A549 (cell line): Measurements from ENCODE around the gene CPSF4. TPM values are rescaled to one million over a fixed set of nuclear protein-coding genes. Genes with fewer than 3 reads are reported as not detected.

Experiments used
- ATOH8 ChIP-seq: fragments of 250-450 bp; sonication (Bioruptor Pico); IDR thresholded peaks from 2 replicates; pipeline ENCODE4 v1.5.0; 2020; ENCODE audit warnings: low read depth, mild to moderate bottlenecking, moderate library complexity
- BCL3 ChIP-seq: fragments of >200 bp; sonication (Bioruptor Twin); formaldehyde crosslinking; IDR thresholded peaks from 3 replicates; pipeline ENCODE4 v1.6.1; 2016
- CBX2 ChIP-seq: fragments of 200-600 bp; sonication (generic); IDR thresholded peaks from 2 replicates; pipeline ENCODE4 v1.6.1; 2016; ENCODE audit warnings: low read depth, mild to moderate bottlenecking, borderline replicate concordance
- CBX8 ChIP-seq: fragments of 200-600 bp; sonication (generic); IDR thresholded peaks from 2 replicates; pipeline ENCODE4 v1.6.1; 2016
- CEBPB ChIP-seq, 2 experiments: fragments of >200 bp in 1 of 2; sonication (Bioruptor Twin) in 1 of 2; formaldehyde crosslinking in 1 of 2; IDR thresholded peaks; 2 replicates each; pipeline ENCODE4 v1.6.1; 2012 to 2016
- CHD2 ChIP-seq: fragments of 150-350 bp; IDR thresholded peaks from 2 replicates; pipeline ENCODE4 v1.6.1; 2014; ENCODE audit warnings: low read length; ENCODE audit not compliant: partially characterized antibody
- E2F6 ChIP-seq: IDR thresholded peaks from 2 replicates; pipeline ENCODE4 v1.6.1; 2012; ENCODE audit warnings: low read depth, borderline replicate concordance
- EHF ChIP-seq: fragments of 250-450 bp; sonication (Bioruptor Pico); IDR thresholded peaks from 2 replicates; pipeline ENCODE4 v1.5.0; 2020; ENCODE audit warnings: mild to moderate bottlenecking
- ELK1 ChIP-seq: fragments of 150-350 bp; IDR thresholded peaks from 2 replicates; pipeline ENCODE4 v1.6.1; 2014; ENCODE audit warnings: low read depth, mild to moderate bottlenecking, low read length
- EP300 ChIP-seq, 2 experiments: fragments of >200 bp; sonication (Bioruptor Twin); formaldehyde crosslinking; IDR thresholded peaks; 2 replicates in 1 of 2; 3 replicates in 1 of 2; pipeline ENCODE4 v1.6.1; 2016 to 2017
- FOSB ChIP-seq: fragments of 250-450 bp; sonication (Bioruptor Pico); IDR thresholded peaks from 2 replicates; pipeline ENCODE4 v1.5.0; 2020; ENCODE audit warnings: mild to moderate bottlenecking, moderate library complexity
- FOSL2 ChIP-seq, 2 experiments: fragments of 450-650 bp in 1 of 2; fragments of >200 bp in 1 of 2; sonication (Bioruptor Twin) in 1 of 2; formaldehyde crosslinking; IDR thresholded peaks; 2 replicates each; pipeline versions ENCODE4 v1.5.0 to v1.6.1; 2016 to 2020; ENCODE audit warnings: mild to moderate bottlenecking in 1 of 2, moderate library complexity in 1 of 2
- FOXS1 ChIP-seq: fragments of 250-450 bp; sonication (Bioruptor Pico); IDR thresholded peaks from 2 replicates; pipeline ENCODE4 v1.5.0; 2020; ENCODE audit warnings: mild to moderate bottlenecking, moderate library complexity
- HDAC2 ChIP-seq: fragments of 200-600 bp; sonication (generic); IDR thresholded peaks from 2 replicates; pipeline ENCODE4 v1.6.1; 2016
- HOXB5 ChIP-seq: fragments of 250-450 bp; sonication (Bioruptor Pico); IDR thresholded peaks from 2 replicates; pipeline ENCODE4 v1.5.0; 2020; ENCODE audit warnings: mild to moderate bottlenecking, moderate library complexity
- JUN ChIP-seq, 2 experiments: fragments of >200 bp; sonication (Bioruptor Twin); formaldehyde crosslinking; IDR thresholded peaks; 2 replicates in 1 of 2; 3 replicates in 1 of 2; pipeline ENCODE4 v1.6.1; 2016 to 2017
- JUNB ChIP-seq: fragments of >200 bp; sonication (Bioruptor Twin); formaldehyde crosslinking; IDR thresholded peaks from 2 replicates; pipeline ENCODE4 v1.6.1; 2016
- KDM1A ChIP-seq: fragments of 200-600 bp; sonication (generic); IDR thresholded peaks from 2 replicates; pipeline ENCODE4 v1.6.1; 2016; ENCODE audit warnings: low read depth, mild to moderate bottlenecking
- KDM5A ChIP-seq: fragments of 200-600 bp; sonication (generic); IDR thresholded peaks from 2 replicates; pipeline ENCODE4 v1.6.1; 2016; ENCODE audit warnings: antibody characterized with exemption, mild to moderate bottlenecking
- MAFK ChIP-seq: fragments of 450-650 bp; IDR thresholded peaks from 2 replicates; pipeline ENCODE4 v1.6.1; 2014; ENCODE audit not compliant: partially characterized antibody
- MAZ ChIP-seq: fragments of 150-350 bp; IDR thresholded peaks from 2 replicates; pipeline ENCODE4 v1.6.1; 2014; ENCODE audit warnings: antibody characterized with exemption, low read depth, low read length, borderline replicate concordance
- MYC ChIP-seq: IDR thresholded peaks from 2 replicates; pipeline ENCODE4 v1.6.1; 2012; ENCODE audit warnings: mild to moderate bottlenecking, inconsistent platforms, low read length, improper control_type of control experiment, borderline replicate concordance
- NFE2L2 ChIP-seq: fragments of 150-350 bp; conservative IDR thresholded peaks from 2 replicates; pipeline ENCODE4 v1.6.1; 2014; ENCODE audit warnings: low read length
- NPAS2 ChIP-seq: fragments of 250-450 bp; sonication (Bioruptor Pico); IDR thresholded peaks from 2 replicates; pipeline ENCODE4 v1.8.0; 2022; ENCODE audit warnings: mild to moderate bottlenecking, moderate library complexity, borderline replicate concordance
- PHF8 ChIP-seq: fragments of 200-600 bp; sonication (generic); IDR thresholded peaks from 2 replicates; pipeline ENCODE4 v1.6.1; 2016; ENCODE audit warnings: low read depth, mild to moderate bottlenecking, antibody characterized with exemption, moderate library complexity, borderline replicate concordance
- POLR2A ChIP-seq: IDR thresholded peaks from 2 replicates; pipeline ENCODE4 v1.6.1; 2012; ENCODE audit warnings: mild to moderate bottlenecking, low read length
- RARB ChIP-seq: fragments of 250-450 bp; sonication (Bioruptor Pico); IDR thresholded peaks from 2 replicates; pipeline ENCODE4 v1.8.0; 2021; ENCODE audit warnings: mild to moderate bottlenecking, moderate library complexity
- RCOR1 ChIP-seq: fragments of 150-350 bp; IDR thresholded peaks from 2 replicates; pipeline ENCODE4 v1.6.1; 2014; ENCODE audit warnings: antibody characterized with exemption, low read length, low read depth
- REST ChIP-seq: fragments of 200-600 bp; sonication (generic); IDR thresholded peaks from 2 replicates; pipeline ENCODE4 v1.6.1; 2016; ENCODE audit warnings: antibody characterized with exemption, mild to moderate bottlenecking, moderate library complexity
- RFX5 ChIP-seq: fragments of 450-650 bp; IDR thresholded peaks from 2 replicates; pipeline ENCODE4 v1.7.1; 2014; ENCODE audit warnings: antibody characterized with exemption, mild to moderate bottlenecking, moderate library complexity
- TFCP2L1 ChIP-seq: fragments of 250-450 bp; sonication (Bioruptor Pico); IDR thresholded peaks from 2 replicates; pipeline ENCODE4 v1.5.0; 2021; ENCODE audit warnings: mild to moderate bottlenecking
- TP53 ChIP-seq: fragments of 250-450 bp; sonication (Bioruptor Pico); IDR thresholded peaks from 2 replicates; pipeline ENCODE4 v1.5.0; 2021; ENCODE audit warnings: mild to moderate bottlenecking, moderate library complexity
- ZC3H11A ChIP-seq: fragments of 450-650 bp; IDR thresholded peaks from 2 replicates; pipeline ENCODE4 v1.6.1; 2014; ENCODE audit warnings: antibody characterized with exemption, mild to moderate bottlenecking
- ZFP36 ChIP-seq: fragments of 450-650 bp; IDR thresholded peaks from 2 replicates; pipeline ENCODE4 v1.6.1; 2014; ENCODE audit warnings: borderline replicate concordance; ENCODE audit not compliant: partially characterized antibody
- ZNF302 ChIP-seq: fragments of 250-450 bp; sonication (Bioruptor Pico); IDR thresholded peaks from 2 replicates; pipeline ENCODE4 v1.9.0; 2021; ENCODE audit warnings: inconsistent platforms, mild to moderate bottlenecking, moderate library complexity
- ZSCAN20 ChIP-seq: fragments of 250-450 bp; sonication (Bioruptor Pico); IDR thresholded peaks from 2 replicates; pipeline ENCODE4 v1.8.0; 2022; ENCODE audit warnings: mild to moderate bottlenecking, moderate library complexity
- polyA plus RNA-seq, 4 experiments: library from polyadenylated mRNA; depleted of rRNA in 3 of 4; stranded (reverse); fragments of >200 nt; fragmentation: RNase III in 1 of 4; extraction: RNeasy Plus Mini Kit Qiagen cat#74134 plus additional on column Dnase treatment in 1 of 4; gene quantifications; 2 replicates in 3 of 4; 3 replicates in 1 of 4; pipeline ENCODE4 v1.2.3, GENCODE V29; 2011 to 2017

CPSF4 gene
- polyA plus RNA-seq, 2 of the 4 experiments (the other 2 are of a cell fraction), result 28.7 to 35.6 TPM

- TF ChIP-seq EHF (CRISPR knock-in tag) (no peak), FOXS1 (CRISPR knock-in tag) (no peak), HDAC2 (no peak), TP53 (CRISPR knock-in tag) (0 out of 2 replicates have a peak, but pooled peaks have one; percentile 29), ZFP36 (no peak), CHD2 (no peak), POLR2A (peak; percentile 55), MAFK (no peak), FOSB (CRISPR knock-in tag) (no peak), BCL3 (peak; percentile 53; the same call in 1 of the 3 replicates), REST (no peak), KDM1A (no peak), EP300 (IDR thresholded peaks at IDR 0.05) (no peak), RARB (CRISPR knock-in tag) (no peak), HOXB5 (CRISPR knock-in tag) (no peak), RFX5 (peak; percentile 73; the same call in 1 of the 2 replicates), ELK1 (no peak), E2F6 (peak; percentile 64; the same call in 1 of the 2 replicates), ZSCAN20 (CRISPR knock-in tag) (no peak), ZC3H11A (no peak), ATOH8 (CRISPR knock-in tag) (no peak), CBX8 (no peak), MYC (0 out of 2 replicates have a peak, but pooled peaks have one; percentile 40), PHF8 (peak; percentile 59; the same call in 1 of the 2 replicates), TFCP2L1 (CRISPR knock-in tag) (no peak), FOSL2 (IDR thresholded peaks at IDR 0.05) (no peak), FOSL2 (CRISPR knock-in tag; IDR thresholded peaks at IDR 0.05) (0 out of 2 replicates have a peak, but pooled peaks have one; percentile 12), ZNF302 (CRISPR knock-in tag) (no peak), CEBPB (IDR thresholded peaks at IDR 0.05) (no peak), JUNB (no peak), MAZ (no peak), JUN (IDR thresholded peaks at IDR 0.05) (peak; percentile 67 to 86; a peak in 4 of 5 replicates), RCOR1 (no peak), CBX2 (no peak), NFE2L2 (no peak), KDM5A (0 out of 2 replicates have a peak, but pooled peaks have one; percentile 30), NPAS2 (CRISPR knock-in tag) (no peak)
Measured at GRCh38 chr7:99472561-99473314, 34.0 kb downstream of the CPSF4 start, which contains the start of gene ZNF789 (continued).
